HepG2 (cell line): ENCODE data around the gene ACOX3. TPM values are rescaled to one million over a fixed set of nuclear protein-coding genes. Genes with fewer than 3 reads are reported as not detected.

Source experiments
- ATAC-seq: fragments of 200-7000 bp; cut with Tn5 transposase; 3 replicates; pipeline ENCODE4 v1.9.1; 2020; ENCODE audit warnings: mild to moderate bottlenecking, moderate library complexity
- BruUV-seq: library from RNA; stranded (reverse); fragments of 400-500 nt; replicated peaks from 2 replicates; lab custom pipeline; 2021; lab: Mats Ljungman, UMichigan
- CTCF ChIA-PET: fragments of 300-600 bp; formaldehyde crosslinking; extraction: SDS; loops from one replicate; lab custom pipeline; 2021; ENCODE audit warnings: low total read pairs, inconsistent platforms, low intra/inter-chr PET ratio; lab: Yijun Ruan, JAX
- POLR2A ChIA-PET: fragments of 350-600 bp; sonication (Branson Sonifier 250); formaldehyde crosslinking; loops from one replicate; lab custom pipeline; 2020; ENCODE audit warnings: antibody characterized with exemption, inconsistent platforms; lab: Yijun Ruan, JAX
- DNase-seq: peaks from one replicate; pipeline ENCODE4 v3.0.0-alpha.2; 2015; ENCODE audit warnings: low spot score
- FAIRE-seq: peaks from 3 replicates; lab custom pipeline; 2011; peaks lifted over from hg19 to GRCh38; lab: Jason Lieb, UNC
- H2AFZ ChIP-seq: one replicate; pipeline ENCODE4 v1.6.1; 2011; ENCODE audit warnings: low read length, inconsistent platforms
- H3K27ac ChIP-seq: fragments of 300-600 bp; 3 replicates; pipeline ENCODE4 v1.8.0; 2011; ENCODE audit warnings: mixed run types, mild to moderate bottlenecking, mixed read lengths, low read length, inconsistent platforms; ENCODE audit not compliant: insufficient read depth; ENCODE audit errors: extremely low read length
- H3K27me3 ChIP-seq, 2 experiments: fragments of 200-600 bp in 1 of 2; 2 replicates in 1 of 2; 3 replicates in 1 of 2; pipeline versions ENCODE4 v1.6.0 to v1.8.0; 2011; ENCODE audit warnings: low read length in 2 of 2, mild to moderate bottlenecking in 2 of 2, moderate library complexity in 2 of 2, inconsistent platforms in 1 of 2; ENCODE audit not compliant: insufficient read depth in 2 of 2, control insufficient read depth in 1 of 2
- H3K36me3 ChIP-seq, 2 experiments: fragments of 200-600 bp in 1 of 2; replicated peaks in 1 of 2; 2 replicates in 1 of 2; 3 replicates in 1 of 2; pipeline versions ENCODE4 v1.5.1 to v1.8.0; 2011; ENCODE audit warnings: low read length in 2 of 2, inconsistent platforms in 1 of 2; ENCODE audit not compliant: insufficient read depth in 2 of 2, control insufficient read depth in 1 of 2
- H3K4me1 ChIP-seq: 2 replicates; pipeline ENCODE4 v1.5.1; 2012; ENCODE audit warnings: low read length, inconsistent platforms; ENCODE audit not compliant: insufficient read depth
- H3K4me2 ChIP-seq: 2 replicates; pipeline ENCODE4 v1.6.0; 2011; ENCODE audit warnings: low read depth, low read length, inconsistent platforms
- H3K4me3 ChIP-seq, 3 experiments: fragments of 200-600 bp in 1 of 3; sonication (generic), shearing (Covaris generic) in 1 of 3; replicated peaks in 1 of 3; 2 replicates each; pipeline ENCODE4 v1.5.1; 2011 to 2016; ENCODE audit warnings: low read length in 3 of 3, inconsistent platforms in 2 of 3, low read depth in 2 of 3, mild to moderate bottlenecking in 2 of 3, control low read depth in 1 of 3, mixed read lengths in 1 of 3; ENCODE audit not compliant: insufficient read depth in 1 of 3
- H3K79me2 ChIP-seq: one replicate; pipeline ENCODE4 v1.6.1; 2011; ENCODE audit warnings: low read length, inconsistent platforms; ENCODE audit not compliant: insufficient read depth
- H3K9ac ChIP-seq: 2 replicates; pipeline ENCODE4 v1.6.0; 2011; ENCODE audit warnings: mild to moderate bottlenecking, low read depth, low read length, inconsistent platforms; ENCODE audit not compliant: insufficient read depth
- H3K9me3 ChIP-seq: 2 replicates; pipeline ENCODE4 v1.5.1; 2012; ENCODE audit warnings: mild to moderate bottlenecking, low read length
- H4K20me1 ChIP-seq: 2 replicates; pipeline ENCODE4 v1.6.0; 2011; ENCODE audit warnings: inconsistent platforms, mild to moderate bottlenecking, low read length, moderate library complexity; ENCODE audit not compliant: insufficient read depth
- HMGXB4 ChIP-seq, 2 experiments: sonication (generic) in 1 of 2; formaldehyde crosslinking in 1 of 2; IDR thresholded peaks; 2 replicates each; pipeline versions ENCODE4 v1.4.0 to v1.6.1; 2018 to 2020; ENCODE audit warnings: missing genetic modification reagents in 2 of 2, borderline replicate concordance in 1 of 2, low read depth in 1 of 2, mild to moderate bottlenecking in 1 of 2, missing biosample characterization in 1 of 2
- HOXA3 ChIP-seq: sonication (generic); formaldehyde crosslinking; IDR thresholded peaks from 2 replicates; pipeline ENCODE4 v1.5.0; 2020; ENCODE audit warnings: missing genetic modification reagents
- JUN ChIP-seq: sonication (generic); formaldehyde crosslinking; IDR thresholded peaks from 2 replicates; pipeline ENCODE4 v1.4.0; 2020; ENCODE audit warnings: mild to moderate bottlenecking, missing genetic modification reagents
- KMT2A ChIP-seq: sonication (generic); formaldehyde crosslinking; IDR thresholded peaks from 2 replicates; pipeline ENCODE4 v1.4.0; 2020; ENCODE audit warnings: missing genetic modification reagents
- MEIS1 ChIP-seq: sonication (generic); formaldehyde crosslinking; IDR thresholded peaks from 2 replicates; pipeline ENCODE4 v1.9.0; 2021; ENCODE audit warnings: mild to moderate bottlenecking, missing genetic modification reagents, moderate library complexity, borderline replicate concordance
- PHF21A ChIP-seq: sonication (generic); formaldehyde crosslinking; IDR thresholded peaks from 2 replicates; pipeline ENCODE4 v1.5.0; 2020; ENCODE audit warnings: mild to moderate bottlenecking, missing genetic modification reagents
- RCOR2 ChIP-seq: IDR thresholded peaks from 2 replicates; pipeline ENCODE4 v1.6.1; 2016; ENCODE audit warnings: missing biosample characterization, missing genetic modification reagents
- RFX1 ChIP-seq: fragments of 450-650 bp; IDR thresholded peaks from 2 replicates; pipeline ENCODE4 v1.6.1; 2017
- TBX2 ChIP-seq: sonication (generic); formaldehyde crosslinking; IDR thresholded peaks from 2 replicates; pipeline ENCODE4 v1.5.0; 2020; ENCODE audit warnings: missing genetic modification reagents, mild to moderate bottlenecking, borderline replicate concordance
- TCF7L2 ChIP-seq: IDR thresholded peaks from 2 replicates; pipeline ENCODE4 v1.6.1; 2011; ENCODE audit warnings: mild to moderate bottlenecking, low read depth, low read length, moderate library complexity
- ZFP90 ChIP-seq: sonication (generic); formaldehyde crosslinking; IDR thresholded peaks from 2 replicates; pipeline ENCODE4 v1.8.0; 2022; ENCODE audit warnings: missing genetic modification reagents, mild to moderate bottlenecking, inconsistent platforms, borderline replicate concordance
- ZMYM2 ChIP-seq: sonication (generic); formaldehyde crosslinking; IDR thresholded peaks from 2 replicates; pipeline ENCODE4 v1.8.0; 2022; ENCODE audit warnings: mild to moderate bottlenecking, missing genetic modification reagents
- ZNF496 ChIP-seq: sonication (generic); formaldehyde crosslinking; IDR thresholded peaks from 2 replicates; pipeline ENCODE4 v1.8.1; 2023; ENCODE audit warnings: mild to moderate bottlenecking, moderate library complexity, missing genetic modification reagents; ENCODE audit not compliant: insufficient replicate concordance
- ZNF552 ChIP-seq: sonication (generic); formaldehyde crosslinking; IDR thresholded peaks from 2 replicates; pipeline ENCODE4 v1.9.0; 2022; ENCODE audit warnings: missing genetic modification reagents, mild to moderate bottlenecking, borderline replicate concordance
- ZNF709 ChIP-seq: sonication (generic); formaldehyde crosslinking; IDR thresholded peaks from 2 replicates; pipeline ENCODE4 v1.5.0; 2020; ENCODE audit warnings: mild to moderate bottlenecking, missing genetic modification reagents
- WGBS: methylation state at CpG from one replicate; pipeline ENCODE4 v1.1.6; 2017; ENCODE audit warnings: low lambda C conversion rate; 5-methylcytosine and 5-hydroxymethylcytosine counted together
- in situ Hi-C: cut with HindIII; loops from 2 replicates; pipeline ENCODE4 v1.10.0; 2017; ENCODE audit warnings: low pct_unique_long_range_greater_than_20kb; ENCODE audit not compliant: extremely low pct_ligation_motif_present
- intact Hi-C: fragments of 100-400 bp; cut with micrococcal nuclease; formaldehyde crosslinking; loops from one replicate; pipeline ENCODE4 v1.10.0; 2022; ENCODE audit not compliant: unreplicated experiment
- polyA plus RNA-seq, 8 experiments: library from polyadenylated mRNA; depleted of rRNA in 3 of 8; stranded (reverse) in 7 of 8; unstranded in 1 of 8; fragments of >200 nt; fragmentation: Illumina TruSeq in 4 of 8; extraction: Trizol in 4 of 8; gene quantifications; 2 replicates each; pipeline versions ENCODE4 v1.2.1 to v1.2.3, GENCODE V29; 2011 to 2016; ENCODE audit warnings: low read depth in 4 of 8, missing spikeins in 1 of 8, mixed read lengths in 1 of 8; ENCODE audit not compliant: insufficient read depth in 1 of 8
- total RNA-seq, 5 experiments: library from RNA; depleted of rRNA; stranded (reverse); fragments of >200 nt; fragmentation: Illumina TruSeq; extraction: Trizol; gene quantifications; 2 replicates each; pipeline ENCODE4 v1.2.3, GENCODE V29; 2016; ENCODE audit warnings: low read depth in 1 of 5

The ACOX3 gene
- total and polyA plus RNA-seq, 2 of the 13 experiments (the other 11 are each of a cell fraction or from before 2014, with no cell fraction given): 4.2 to 17.8 TPM

GRCh38 chr4:8387194-8387593 is 53.3 kb downstream of the ACOX3 start:
- no peak overlapping the region for H3K9ac ChIP-seq
- no peak for FAIRE-seq
- no peaks in the 10 kb centered on the region for H4K20me1 ChIP-seq
- no peak for DNase-seq
- peaks cover 3% of the 10 kb centered on the region for H3K4me1 ChIP-seq
- 98% methylated on average over 16 of the region's 22 CpGs for WGBS
- intact Hi-C loops (no loop called here), in situ Hi-C loops (no loop called here)
- peaks cover 3 to 4% of the 10 kb centered on the region in 2 experiments; a peak in 2 of 5 replicates for H3K36me3 ChIP-seq
- no peak overlapping the region for H3K4me2 ChIP-seq
- CTCF ChIA-PET: no interaction called here
- no peaks in the 10 kb centered on the region for H3K79me2 ChIP-seq
- POLR2A ChIA-PET: no interaction called here
- no peak for ATAC-seq
- H3K27ac ChIP-seq: no peak overlapping the region
- H3K9me3 ChIP-seq: no peaks in the 10 kb centered on the region
- H2AFZ ChIP-seq: no peak overlapping the region
- no TSS peak for BruUV-seq
- no peak overlapping the region for H3K4me3 ChIP-seq
- TF ChIP-seq JUN (no peak), PHF21A (CRISPR knock-in tag) (no peak), ZNF552 (CRISPR knock-in tag) (no peak), KMT2A (CRISPR knock-in tag) (no peak), TCF7L2 (no peak), ZFP90 (CRISPR knock-in tag) (no peak), RFX1 (no peak), TBX2 (no peak), ZNF709 (CRISPR knock-in tag) (no peak), MEIS1 (no peak), ZMYM2 (CRISPR knock-in tag) (no peak), HMGXB4 (CRISPR knock-in tag; IDR thresholded peaks at IDR 0.05; ENCODE audit: borderline replicate concordance in 1 of 2, low read depth in 1 of 2) (no peak), ZNF496 (CRISPR knock-in tag) (no peak), RCOR2 (CRISPR knock-in tag) (no peak), HOXA3 (no peak)
- H3K27me3 ChIP-seq: no peaks in the 10 kb centered on the region
